CD14-positive monocyte (primary cell): Measurements from ENCODE around the gene LBP. TPM values are rescaled to one million over a fixed set of nuclear protein-coding genes. Genes with fewer than 3 reads are reported as not detected.

Experiments used
- DNase-seq, 3 donors: peaks; one replicate each; pipeline ENCODE4 v3.0.0-alpha.2; 2011 to 2022
- H2AFZ ChIP-seq: 2 replicates; pipeline ENCODE4 v1.6.0; 2012; ENCODE audit warnings: mild to moderate bottlenecking, low read depth, low read length, inconsistent platforms; ENCODE audit not compliant: insufficient read depth, poor library complexity, severe bottlenecking
- H3K27ac ChIP-seq, 2 donors: 1 replicate in 1 of 2; 2 replicates in 1 of 2; pipeline ENCODE4 v1.5.1; 2012 to 2013; ENCODE audit warnings: low read length in 2 of 2, control low read depth in 1 of 2, inconsistent platforms in 1 of 2, low read depth in 1 of 2, mild to moderate bottlenecking in 1 of 2
- H3K27me3 ChIP-seq, 2 donors: one replicate each; pipeline versions ENCODE4 v1.6.0 to v1.6.1; 2011 to 2013; ENCODE audit warnings: low read length in 2 of 2; ENCODE audit not compliant: control insufficient read depth in 2 of 2, insufficient read depth in 2 of 2
- H3K36me3 ChIP-seq, 2 donors: replicated peaks in 1 of 2; 1 replicate in 1 of 2; 2 replicates in 1 of 2; pipeline versions ENCODE4 v1.5.1 to v1.6.1; 2012 to 2013; ENCODE audit warnings: low read length in 2 of 2, control low read depth in 1 of 2, inconsistent platforms in 1 of 2, mild to moderate bottlenecking in 1 of 2; ENCODE audit not compliant: insufficient read depth in 2 of 2, control insufficient read depth in 1 of 2
- H3K4me1 ChIP-seq, 2 donors: 1 replicate in 1 of 2; 2 replicates in 1 of 2; pipeline versions ENCODE4 v1.5.1 to v1.6.1; 2012 to 2013; ENCODE audit warnings: low read length in 2 of 2, control low read depth in 1 of 2, inconsistent platforms in 1 of 2, mild to moderate bottlenecking in 1 of 2, moderate library complexity in 1 of 2; ENCODE audit not compliant: insufficient read depth in 2 of 2, control insufficient read depth in 1 of 2
- H3K4me2 ChIP-seq: replicated peaks from 2 replicates; pipeline ENCODE3; 2012; ENCODE audit warnings: low read length, moderate library complexity, mild to moderate bottlenecking; ENCODE audit not compliant: poor library complexity, severe bottlenecking; ENCODE audit errors: extremely low read depth
- H3K4me3 ChIP-seq, 3 experiments: fragments of 200-600 bp in 1 of 3; sonication (generic) in 1 of 3; replicated peaks in 1 of 3; 1 replicate in 2 of 3; 2 replicates in 1 of 3; pipeline ENCODE4 v1.5.1; 2011 to 2013; ENCODE audit warnings: low read length in 3 of 3, mild to moderate bottlenecking in 3 of 3, control low read depth in 2 of 3, low read depth in 2 of 3, inconsistent platforms in 1 of 3, moderate library complexity in 1 of 3
- H3K79me2 ChIP-seq: 2 replicates; pipeline ENCODE4 v1.6.0; 2012; ENCODE audit warnings: mild to moderate bottlenecking, control low read depth, inconsistent platforms, low read length, moderate library complexity; ENCODE audit not compliant: insufficient read depth
- H3K9ac ChIP-seq: 2 replicates; pipeline ENCODE4 v1.6.0; 2017; ENCODE audit warnings: low read length, mild to moderate bottlenecking; ENCODE audit not compliant: insufficient read depth, poor library complexity, severe bottlenecking
- H3K9me3 ChIP-seq, 2 donors: replicated peaks in 1 of 2; 1 replicate in 1 of 2; 2 replicates in 1 of 2; pipeline versions ENCODE4 v1.5.1 to v1.6.1; 2012 to 2013; ENCODE audit warnings: low read length in 2 of 2, control low read depth in 1 of 2; ENCODE audit not compliant: control insufficient read depth in 1 of 2, insufficient read depth in 1 of 2
- H4K20me1 ChIP-seq: 2 replicates; pipeline ENCODE4 v1.6.0; 2012; ENCODE audit warnings: mild to moderate bottlenecking, low read length, control low read depth, moderate library complexity; ENCODE audit not compliant: insufficient read depth
- H3K27ac Mint-ChIP-seq, 7 donors: one replicate each; pipeline ENCODE4 v1.8.0; 2020; ENCODE audit warnings: mild to moderate bottlenecking in 7 of 7, mixed read lengths in 7 of 7, moderate library complexity in 6 of 7, inconsistent platforms in 2 of 7
- H3K27me3 Mint-ChIP-seq, 3 donors: one replicate each; pipeline ENCODE4 v1.8.0; 2021 to 2022; ENCODE audit warnings: low read depth in 3 of 3, mild to moderate bottlenecking in 3 of 3, mixed read lengths in 3 of 3, moderate library complexity in 3 of 3, inconsistent platforms in 1 of 3
- H3K36me3 Mint-ChIP-seq, 2 donors: one replicate each; pipeline ENCODE4 v1.8.0; 2020; ENCODE audit warnings: mixed read lengths in 2 of 2, inconsistent platforms in 1 of 2, mild to moderate bottlenecking in 1 of 2
- H3K4me1 Mint-ChIP-seq: one replicate; pipeline ENCODE4 v1.8.0; 2020; ENCODE audit warnings: mild to moderate bottlenecking, mixed read lengths
- H3K4me3 Mint-ChIP-seq, 2 donors: one replicate each; pipeline ENCODE4 v1.8.0; 2020; ENCODE audit warnings: mild to moderate bottlenecking in 2 of 2, mixed read lengths in 2 of 2, moderate library complexity in 1 of 2
- H3K9me3 Mint-ChIP-seq, 7 donors: one replicate each; pipeline ENCODE4 v1.8.0; 2020 to 2022; ENCODE audit warnings: mixed read lengths in 7 of 7, mild to moderate bottlenecking in 6 of 7, moderate library complexity in 6 of 7, inconsistent platforms in 2 of 7
- CTCF ChIP-seq: fragments of 200-600 bp; IDR thresholded peaks from one replicate; pipeline ENCODE4 v1.8.0; 2022; ENCODE audit warnings: antibody characterized with exemption, mild to moderate bottlenecking
- WGBS: methylation state at CpG from one replicate; pipeline ENCODE4 v1.1.5; 2013; ENCODE audit warnings: missing lambda C conversion rate; ENCODE audit not compliant: insufficient coverage; 5-methylcytosine and 5-hydroxymethylcytosine counted together
- intact Hi-C, 2 donors: fragments of 100-400 bp; cut with micrococcal nuclease; formaldehyde crosslinking; loops; one replicate each; pipeline versions ENCODE4 v1.15.0 to v1.15.1; 2023
- polyA plus RNA-seq, 3 donors: library from polyadenylated mRNA; depleted of rRNA in 1 of 3; unstranded in 2 of 3; stranded (reverse) in 1 of 3; fragments of 300-500 nt in 2 of 3; fragments of >200 nt in 1 of 3; fragmentation: Illumina TruSeq in 2 of 3; gene quantifications; 1 replicate in 2 of 3; 2 replicates in 1 of 3; pipeline ENCODE4 v1.2.3, GENCODE V29; 2012 to 2021

Gene LBP
- polyA plus RNA-seq, 3 donors, result not detected

- TF ChIP-seq CTCF, result no peak
Measured at GRCh38 chr20:38315290-38315966, 30.9 kb upstream of the LBP start.

GRCh38 chr20:38316341-38316740 lies 29.9 kb upstream of the LBP start:
- no peak for DNase-seq
- intact Hi-C loops, result no loop called here
- Histone ChIP-seq H3K79me2 (no peaks in the 10 kb centered on the region), H3K27ac (no peak overlapping the region), H3K4me3 (no peak overlapping the region), H3K9ac (no peak overlapping the region), H3K36me3 (peaks cover 11 to 14% of the 10 kb centered on the region in 2 donors), H3K9me3 (no peaks in the 10 kb centered on the region), H4K20me1 (no peaks in the 10 kb centered on the region), H3K27me3 (peaks cover 0 to 3% of the 10 kb centered on the region in 2 donors), H3K4me1 (no peaks in the 10 kb centered on the region), H3K4me2 (no peak overlapping the region), H2AFZ (no peak overlapping the region)
- no peak overlapping the region for H3K4me3 Mint-ChIP-seq
- H3K4me1 Mint-ChIP-seq, result peaks cover 7% of the 10 kb centered on the region
- TF ChIP-seq CTCF, result no peak
- H3K9me3 Mint-ChIP-seq, result peaks cover 0 to 3% (median 0%) of the 10 kb centered on the region in 7 donors
- H3K27me3 Mint-ChIP-seq, result peaks cover 9 to 39% (median 21%) of the 10 kb centered on the region in 3 donors
- H3K27ac Mint-ChIP-seq, result peak overlapping the region in 2 of 7 donors; percentile 29 to 66
- WGBS, result 70% methylated on average over 2 of the region's 4 CpGs
- H3K36me3 Mint-ChIP-seq, result peaks cover 38 to 51% of the 10 kb centered on the region in 2 donors

More at GRCh38 chr20:38315290-38315966, 30.9 kb upstream of the LBP start:
- WGBS, result 83% methylated on average over 4 of the region's 5 CpGs
- Histone ChIP-seq H3K27me3 (peaks cover 0 to 8% of the 10 kb centered on the region in 2 donors), H3K9ac (no peak overlapping the region), H3K27ac (no peak overlapping the region), H3K36me3 (peaks cover 15 to 19% of the 10 kb centered on the region in 2 donors), H3K79me2 (no peaks in the 10 kb centered on the region), H3K4me1 (no peaks in the 10 kb centered on the region), H4K20me1 (no peaks in the 10 kb centered on the region), H3K9me3 (no peaks in the 10 kb centered on the region), H3K4me3 (no peak overlapping the region), H3K4me2 (no peak overlapping the region), H2AFZ (no peak overlapping the region)
- peaks cover 6% of the 10 kb centered on the region for H3K4me1 Mint-ChIP-seq
- H3K27ac Mint-ChIP-seq, result no peak overlapping the region
- peaks cover 0 to 3% (median 0%) of the 10 kb centered on the region in 7 donors for H3K9me3 Mint-ChIP-seq
- intact Hi-C loops, result no loop called here
- H3K36me3 Mint-ChIP-seq, result peaks cover 42 to 55% of the 10 kb centered on the region in 2 donors
- peaks cover 12 to 42% (median 19%) of the 10 kb centered on the region in 3 donors for H3K27me3 Mint-ChIP-seq
- no peak for DNase-seq
- no peak overlapping the region for H3K4me3 Mint-ChIP-seq
